Measurements from ENCODE around the gene ELAVL2.

Gene ELAVL2

GRCh38 chr9:23774266-23774665 is 51.8 kb downstream of the ELAVL2 start:
- H4K20me1 ChIP-seq (ENCODE audit: insufficient read depth) = no peaks in the 10 kb centered on the region
- H3K4me2 ChIP-seq = no peak overlapping the region
- peaks cover 44% of the 10 kb centered on the region for H3K4me1 ChIP-seq (ENCODE audit: low read depth, poor library complexity, severe bottlenecking)

GRCh38 chr9:23772385-23772783 is 53.7 kb downstream of the ELAVL2 start:
- Histone ChIP-seq H4K20me1 (ENCODE audit: insufficient read depth) (no peaks in the 10 kb centered on the region), H2AFZ (ENCODE audit: low read depth) (no peak overlapping the region), H3K4me1 (ENCODE audit: low read depth, poor library complexity, severe bottlenecking) (peaks cover 60% of the 10 kb centered on the region), H3K27me3 (ENCODE audit: insufficient read depth, low read depth) (no peaks in the 10 kb centered on the region), H3K4me3 (IDR thresholded peaks at IDR 0.05; ENCODE audit: insufficient read depth, low read depth, low read length) (no peak overlapping the region), H3K79me2 (ENCODE audit: insufficient read depth, low read depth) (0 out of 2 replicates have a peak, but pooled peaks cover 2% of the 10 kb centered on the region), H3K4me2 (no peak overlapping the region), H3K36me3 (ENCODE audit: insufficient read depth) (no peaks in the 10 kb centered on the region), H3K27ac (no peak overlapping the region), H3K9ac (no peak overlapping the region)
- TF ChIP-seq CTCF (conservative IDR thresholded peaks at IDR 0.05; ENCODE audit: low read depth, low read length) = no peak

More at GRCh38 chr9:23774266-23774665, 51.8 kb downstream of the ELAVL2 start:
- Histone ChIP-seq H3K27me3 (ENCODE audit: insufficient read depth, low read depth) (no peaks in the 10 kb centered on the region), H3K9ac (no peak overlapping the region), H3K36me3 (ENCODE audit: insufficient read depth) (no peaks in the 10 kb centered on the region), H3K4me3 (IDR thresholded peaks at IDR 0.05; ENCODE audit: insufficient read depth, low read depth, low read length) (no peak overlapping the region), H2AFZ (ENCODE audit: low read depth) (no peak overlapping the region), H3K79me2 (ENCODE audit: insufficient read depth, low read depth) (no peaks in the 10 kb centered on the region), H3K27ac (no peak overlapping the region)
- no peak for TF ChIP-seq CTCF (conservative IDR thresholded peaks at IDR 0.05; ENCODE audit: low read depth, low read length)

GRCh38 chr9:23771746-23772384 is 54.2 kb downstream of the ELAVL2 start:
- H3K27ac ChIP-seq = no peak overlapping the region
- no peaks in the 10 kb centered on the region for H3K27me3 ChIP-seq (ENCODE audit: insufficient read depth, low read depth)
- peaks cover 65% of the 10 kb centered on the region for H3K4me1 ChIP-seq (ENCODE audit: low read depth, poor library complexity, severe bottlenecking)
- no peak overlapping the region for H2AFZ ChIP-seq (ENCODE audit: low read depth)
- H3K36me3 ChIP-seq (ENCODE audit: insufficient read depth) = no peaks in the 10 kb centered on the region
- no peak overlapping the region for H3K9ac ChIP-seq
- H3K4me3 ChIP-seq (IDR thresholded peaks at IDR 0.05; ENCODE audit: insufficient read depth, low read depth, low read length) = no peak overlapping the region
- H4K20me1 ChIP-seq (ENCODE audit: insufficient read depth) = no peaks in the 10 kb centered on the region
- H3K4me2 ChIP-seq = no peak overlapping the region
- 0 out of 2 replicates have a peak, but pooled peaks cover 3% of the 10 kb centered on the region for H3K79me2 ChIP-seq (ENCODE audit: insufficient read depth, low read depth)
- no peak for TF ChIP-seq CTCF (conservative IDR thresholded peaks at IDR 0.05; ENCODE audit: low read depth, low read length)

GRCh38 chr9:23769307-23769935 is 56.6 kb downstream of the ELAVL2 start:
- Histone ChIP-seq H3K79me2 (ENCODE audit: insufficient read depth, low read depth) (0 out of 2 replicates have a peak, but pooled peaks cover 3% of the 10 kb centered on the region), H3K4me1 (ENCODE audit: low read depth, poor library complexity, severe bottlenecking) (peaks cover 68% of the 10 kb centered on the region), H2AFZ (ENCODE audit: low read depth) (no peak overlapping the region; the same call in 1 of the 2 replicates), H3K9ac (no peak overlapping the region), H3K27ac (peak overlapping the region; percentile 45; the same call in 1 of the 2 replicates), H3K27me3 (ENCODE audit: insufficient read depth, low read depth) (no peaks in the 10 kb centered on the region), H4K20me1 (ENCODE audit: insufficient read depth) (no peaks in the 10 kb centered on the region), H3K4me3 (IDR thresholded peaks at IDR 0.05; ENCODE audit: insufficient read depth, low read depth, low read length) (no peak overlapping the region), H3K36me3 (ENCODE audit: insufficient read depth) (no peaks in the 10 kb centered on the region), H3K4me2 (peak overlapping the region; percentile 47)
- no peak for TF ChIP-seq CTCF (conservative IDR thresholded peaks at IDR 0.05; ENCODE audit: low read depth, low read length)

Measured in KMS-11 (cell line).